Measurements from ENCODE around the gene PSTPIP2. TPM values are rescaled to one million over a fixed set of nuclear protein-coding genes. Genes with fewer than 3 reads are reported as not detected.

Gene PSTPIP2
- total and polyA plus RNA-seq, 2 of the 13 experiments (the other 11 are each of a cell fraction or from before 2014, with no cell fraction given): 0.25 to 0.27 TPM

DNA sequence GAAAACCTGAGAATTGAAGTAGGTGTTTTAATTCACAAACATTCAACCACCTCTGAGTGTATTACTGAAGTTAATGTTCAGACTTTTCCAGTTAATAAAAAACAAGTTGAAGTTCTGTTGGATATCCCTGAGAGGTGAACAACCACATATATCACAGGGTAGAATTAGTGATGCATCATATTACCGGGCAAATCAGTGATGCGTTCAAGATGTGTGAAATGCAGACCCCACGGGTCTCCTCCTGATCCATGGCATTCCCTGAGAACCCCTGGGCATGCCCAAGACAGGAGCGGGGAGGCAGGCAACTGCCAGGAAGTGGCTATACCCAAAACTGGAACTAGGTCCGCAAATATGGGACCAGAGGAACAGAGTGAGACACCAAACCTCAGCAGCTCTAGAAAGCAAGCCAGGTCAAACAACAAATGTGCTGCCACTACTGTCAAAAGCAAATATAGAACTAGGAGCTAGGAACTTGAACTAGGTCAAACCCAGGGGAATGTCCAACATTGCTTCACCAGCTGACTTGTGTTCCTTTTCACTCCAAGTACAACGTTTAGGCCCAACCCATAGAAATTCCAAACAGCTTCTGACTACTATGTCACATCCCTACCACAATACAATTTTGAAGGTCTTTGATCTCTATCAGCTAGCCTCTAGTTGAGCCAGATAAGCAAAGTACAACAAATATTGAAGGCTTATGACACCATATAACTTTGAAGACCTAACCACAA, 20.2 kb downstream of the PSTPIP2 start (continued):
- TF ChIP-seq, protein P1, sequence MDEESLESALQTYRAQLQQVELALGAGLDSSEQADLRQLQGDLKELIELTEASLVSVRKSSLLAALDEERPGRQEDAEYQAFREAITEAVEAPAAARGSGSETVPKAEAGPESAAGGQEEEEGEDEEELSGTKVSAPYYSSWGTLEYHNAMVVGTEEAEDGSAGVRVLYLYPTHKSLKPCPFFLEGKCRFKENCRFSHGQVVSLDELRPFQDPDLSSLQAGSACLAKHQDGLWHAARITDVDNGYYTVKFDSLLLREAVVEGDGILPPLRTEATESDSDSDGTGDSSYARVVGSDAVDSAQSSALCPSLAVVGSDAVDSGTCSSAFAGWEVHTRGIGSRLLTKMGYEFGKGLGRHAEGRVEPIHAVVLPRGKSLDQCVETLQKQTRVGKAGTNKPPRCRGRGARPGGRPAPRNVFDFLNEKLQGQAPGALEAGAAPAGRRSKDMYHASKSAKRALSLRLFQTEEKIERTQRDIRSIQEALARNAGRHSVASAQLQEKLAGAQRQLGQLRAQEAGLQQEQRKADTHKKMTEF (CRISPR knock-in tag; IDR thresholded peaks at IDR 0.05): peak; percentile 76
- TF ChIP-seq ZNF746 (CRISPR knock-in tag; IDR thresholded peaks at IDR 0.05): no peak
- TF ChIP-seq ATAD3A (CRISPR knock-in tag; IDR thresholded peaks at IDR 0.05): no peak
- peak; percentile 40; the same call in 1 of the 2 replicates for TF ChIP-seq BRF2 (CRISPR knock-in tag; IDR thresholded peaks at IDR 0.05)
- peak; percentile 83; the same call in 1 of the 2 replicates for TF ChIP-seq ZNF264 (CRISPR knock-in tag; IDR thresholded peaks at IDR 0.05)
- TF ChIP-seq CEBPG (CRISPR knock-in tag; IDR thresholded peaks at IDR 0.05): peak; percentile 92
- no peak for TF ChIP-seq TCF12 (IDR thresholded peaks at IDR 0.05)
- TF ChIP-seq TCF12 (CRISPR knock-in tag; IDR thresholded peaks at IDR 0.05): peak; percentile 65; the same call in 1 of the 2 replicates
- TF ChIP-seq RCOR2 (CRISPR knock-in tag; IDR thresholded peaks at IDR 0.05): peak; percentile 77
- TF ChIP-seq, protein P2, sequence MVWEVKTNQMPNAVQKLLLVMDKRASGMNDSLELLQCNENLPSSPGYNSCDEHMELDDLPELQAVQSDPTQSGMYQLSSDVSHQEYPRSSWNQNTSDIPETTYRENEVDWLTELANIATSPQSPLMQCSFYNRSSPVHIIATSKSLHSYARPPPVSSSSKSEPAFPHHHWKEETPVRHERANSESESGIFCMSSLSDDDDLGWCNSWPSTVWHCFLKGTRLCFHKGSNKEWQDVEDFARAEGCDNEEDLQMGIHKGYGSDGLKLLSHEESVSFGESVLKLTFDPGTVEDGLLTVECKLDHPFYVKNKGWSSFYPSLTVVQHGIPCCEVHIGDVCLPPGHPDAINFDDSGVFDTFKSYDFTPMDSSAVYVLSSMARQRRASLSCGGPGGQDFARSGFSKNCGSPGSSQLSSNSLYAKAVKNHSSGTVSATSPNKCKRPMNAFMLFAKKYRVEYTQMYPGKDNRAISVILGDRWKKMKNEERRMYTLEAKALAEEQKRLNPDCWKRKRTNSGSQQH (CRISPR knock-in tag; IDR thresholded peaks at IDR 0.05; ENCODE audit: low read depth): no peak
- TF ChIP-seq ADNP (CRISPR knock-in tag; IDR thresholded peaks at IDR 0.05): no peak
- TF ChIP-seq ZNF776 (CRISPR knock-in tag; IDR thresholded peaks at IDR 0.05): no peak
- peak; percentile 47; the same call in 1 of the 2 replicates for TF ChIP-seq ERF (CRISPR knock-in tag; IDR thresholded peaks at IDR 0.05)
- TF ChIP-seq TBX2 (CRISPR knock-in tag; IDR thresholded peaks at IDR 0.05; ENCODE audit: borderline replicate concordance): peak; percentile 99
- no peak for TF ChIP-seq CENPBD1 (CRISPR knock-in tag; IDR thresholded peaks at IDR 0.05; ENCODE audit: borderline replicate concordance, low read depth)
- peak; percentile 86 for TF ChIP-seq GATA4 (IDR thresholded peaks at IDR 0.05; ENCODE audit: borderline replicate concordance, low read depth)
- TF ChIP-seq ZMYM4 (CRISPR knock-in tag; IDR thresholded peaks at IDR 0.05): peak; percentile 38; the same call in 1 of the 2 replicates
- no peak for TF ChIP-seq GRHL1 (CRISPR knock-in tag; conservative IDR thresholded peaks at IDR 0.05)
- peak; percentile 60; the same call in 1 of the 2 replicates for TF ChIP-seq HNF4G (IDR thresholded peaks at IDR 0.05; ENCODE audit: borderline replicate concordance, low read depth, low read length)
- no peak for TF ChIP-seq HNF4G (CRISPR knock-in tag; IDR thresholded peaks at IDR 0.05; ENCODE audit: borderline replicate concordance, low read depth)
- TF ChIP-seq, protein P3, sequence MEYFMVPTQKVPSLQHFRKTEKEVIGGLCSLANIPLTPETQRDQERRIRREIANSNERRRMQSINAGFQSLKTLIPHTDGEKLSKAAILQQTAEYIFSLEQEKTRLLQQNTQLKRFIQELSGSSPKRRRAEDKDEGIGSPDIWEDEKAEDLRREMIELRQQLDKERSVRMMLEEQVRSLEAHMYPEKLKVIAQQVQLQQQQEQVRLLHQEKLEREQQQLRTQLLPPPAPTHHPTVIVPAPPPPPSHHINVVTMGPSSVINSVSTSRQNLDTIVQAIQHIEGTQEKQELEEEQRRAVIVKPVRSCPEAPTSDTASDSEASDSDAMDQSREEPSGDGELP (IDR thresholded peaks at IDR 0.05; ENCODE audit: borderline replicate concordance, low read depth): peak; percentile 90; the same call in 1 of the 2 replicates
- TF ChIP-seq ZNF292 (CRISPR knock-in tag; IDR thresholded peaks at IDR 0.05; ENCODE audit: borderline replicate concordance, low read depth): no peak
- TF ChIP-seq BORCS8-MEF2B (CRISPR knock-in tag; IDR thresholded peaks at IDR 0.05): no peak
- peak; percentile 67; the same call in 1 of the 2 replicates for TF ChIP-seq ZNF605 (CRISPR knock-in tag; IDR thresholded peaks at IDR 0.05)

All from HepG2 (cell line).